K562 (cell line): Measurements from ENCODE around the gene ADAM10.

Experiments
- CTCF ChIP-seq, 3 experiments: IDR thresholded peaks in 2 of 3; conservative IDR thresholded peaks in 1 of 3; 2 replicates each; pipeline ENCODE4 v1.5.1; 2011 to 2012; ENCODE audit warnings: low read length in 3 of 3, mild to moderate bottlenecking in 3 of 3, control low read depth in 2 of 3, improper control_type of control experiment in 1 of 3, inconsistent platforms in 1 of 3, low read depth in 1 of 3, mixed read lengths in 1 of 3, moderate library complexity in 1 of 3; ENCODE audit not compliant: insufficient read depth in 2 of 3
- NR2C2 ChIP-seq, 2 experiments: fragments of 200-800 bp in 1 of 2; sonication (Bioruptor generic) in 1 of 2; sonication (generic) in 1 of 2; formaldehyde crosslinking in 1 of 2; IDR thresholded peaks; 2 replicates each; pipeline versions ENCODE4 v1.6.1 to v1.8.0; 2016 to 2022; ENCODE audit warnings: mild to moderate bottlenecking in 1 of 2, missing compliant biosample characterization in 1 of 2, missing genetic modification characterization in 1 of 2, missing genetic modification reagents in 1 of 2
- POLR2A ChIP-seq: fragments of 450-650 bp; conservative IDR thresholded peaks from 2 replicates; pipeline ENCODE4 v1.6.1; 2016
- RB1 ChIP-seq: fragments of 450-650 bp; IDR thresholded peaks from 2 replicates; pipeline ENCODE4 v1.6.1; 2017; ENCODE audit warnings: low read depth, mild to moderate bottlenecking
- RNF2 ChIP-seq: sonication (generic); IDR thresholded peaks from 2 replicates; pipeline ENCODE4 v1.6.1; 2016
- SMARCB1 ChIP-seq: IDR thresholded peaks from 2 replicates; pipeline ENCODE4 v1.6.1; 2011; ENCODE audit warnings: improper control_type of control experiment, low read depth; ENCODE audit not compliant: insufficient read length
- THAP7 ChIP-seq: fragments of 250-450 bp; sonication (Bioruptor Pico); IDR thresholded peaks from 2 replicates; pipeline ENCODE4 v1.5.0; 2021
- ZNF121 ChIP-seq: sonication (generic); formaldehyde crosslinking; conservative IDR thresholded peaks from 2 replicates; pipeline ENCODE4 v1.8.0; 2022; ENCODE audit warnings: missing genetic modification reagents
- ZNF318 ChIP-seq, 2 experiments: fragments of 450-650 bp; IDR thresholded peaks; 2 replicates each; pipeline ENCODE4 v1.6.1; 2016; ENCODE audit warnings: mild to moderate bottlenecking in 2 of 2, borderline replicate concordance in 1 of 2, low read depth in 1 of 2, moderate library complexity in 1 of 2

- TF ChIP-seq NR2C2 (CRISPR knock-in tag; IDR thresholded peaks at IDR 0.05) (no peak), NR2C2 (tag; IDR thresholded peaks at IDR 0.05) (no peak), RB1 (no peak), CTCF (IDR thresholded peaks at IDR 0.05 in 2 of 3, conservative IDR thresholded peaks at IDR 0.05 in 1 of 3; ENCODE audit: insufficient read depth in 2 of 3, low read depth in 1 of 3, low read length in 3 of 3) (no peak), SMARCB1 (no peak), RNF2 (no peak), ZNF121 (CRISPR knock-in tag) (no peak), POLR2A (no peak), THAP7 (CRISPR knock-in tag) (no peak), ZNF318 (IDR thresholded peaks at IDR 0.05; ENCODE audit: borderline replicate concordance in 1 of 2, low read depth in 1 of 2) (no peak)
Observed at GRCh38 chr15:58793862-58794261, 44.4 kb upstream of the ADAM10 start.
